Astrocyte (in vitro differentiated cells and primary cell): ENCODE data around the gene PIK3CD. TPM values are rescaled to one million over a fixed set of nuclear protein-coding genes. Genes with fewer than 3 reads are reported as not detected.

Source experiments
- DNase-seq: peaks from one replicate; pipeline ENCODE4 v3.0.0-alpha.2; 2010; ENCODE audit warnings: low read depth
- FAIRE-seq: peaks from 2 replicates; lab custom pipeline; 2011; peaks lifted over from hg19 to GRCh38; lab: Jason Lieb, UNC
- H2AFZ ChIP-seq: 2 replicates; pipeline ENCODE4 v1.6.0; 2012; ENCODE audit warnings: low read depth, low read length, inconsistent platforms
- H3K27ac ChIP-seq: 2 replicates; pipeline ENCODE4 v1.5.1; 2011; ENCODE audit warnings: low read depth, low read length, inconsistent platforms
- H3K27me3 ChIP-seq: 2 replicates; pipeline ENCODE4 v1.6.0; 2011; ENCODE audit warnings: low read length, inconsistent platforms; ENCODE audit not compliant: insufficient read depth
- H3K36me3 ChIP-seq: 2 replicates; pipeline ENCODE4 v1.5.1; 2011; ENCODE audit warnings: low read length, inconsistent platforms; ENCODE audit not compliant: insufficient read depth
- H3K4me1 ChIP-seq: 2 replicates; pipeline ENCODE4 v1.5.1; 2011; ENCODE audit warnings: low read length, inconsistent platforms; ENCODE audit not compliant: insufficient read depth
- H3K4me2 ChIP-seq: 2 replicates; pipeline ENCODE4 v1.6.0; 2012; ENCODE audit warnings: low read length, inconsistent platforms
- H3K4me3 ChIP-seq: 2 replicates; pipeline ENCODE4 v1.5.1; 2011; ENCODE audit warnings: low read depth, mild to moderate bottlenecking, low read length, inconsistent platforms; ENCODE audit not compliant: insufficient read depth
- H3K79me2 ChIP-seq: 2 replicates; pipeline ENCODE4 v1.6.0; 2012; ENCODE audit warnings: mild to moderate bottlenecking, low read length, inconsistent platforms; ENCODE audit not compliant: insufficient read depth
- H3K9ac ChIP-seq: 2 replicates; pipeline ENCODE4 v1.6.0; 2012; ENCODE audit warnings: mild to moderate bottlenecking, low read length, inconsistent platforms
- H3K9me3 ChIP-seq: 2 replicates; pipeline ENCODE4 v1.5.1; 2012; ENCODE audit warnings: low read depth, mild to moderate bottlenecking, low read length, inconsistent platforms; ENCODE audit not compliant: insufficient read depth
- H4K20me1 ChIP-seq: 2 replicates; pipeline ENCODE4 v1.6.0; 2012; ENCODE audit warnings: low read length, inconsistent platforms; ENCODE audit not compliant: insufficient read depth
- H3K27ac Mint-ChIP-seq: one replicate; pipeline ENCODE4 v1.8.0; 2021; ENCODE audit warnings: mild to moderate bottlenecking, mixed read lengths; ENCODE audit not compliant: unreplicated experiment
- H3K27me3 Mint-ChIP-seq: one replicate; pipeline ENCODE4 v1.8.0; 2021; ENCODE audit warnings: low read depth, mixed read lengths; ENCODE audit not compliant: unreplicated experiment
- H3K36me3 Mint-ChIP-seq: one replicate; pipeline ENCODE4 v1.8.0; 2021; ENCODE audit warnings: low read depth, mixed read lengths; ENCODE audit not compliant: unreplicated experiment
- H3K4me1 Mint-ChIP-seq: one replicate; pipeline ENCODE4 v1.8.0; 2021; ENCODE audit warnings: low read depth, mixed read lengths; ENCODE audit not compliant: unreplicated experiment
- H3K4me3 Mint-ChIP-seq: one replicate; pipeline ENCODE4 v1.8.0; 2021; ENCODE audit warnings: mild to moderate bottlenecking, moderate library complexity, mixed read lengths; ENCODE audit not compliant: unreplicated experiment
- H3K9me3 Mint-ChIP-seq: one replicate; pipeline ENCODE4 v1.8.0; 2021; ENCODE audit warnings: mild to moderate bottlenecking, mixed read lengths; ENCODE audit not compliant: unreplicated experiment
- EZH2 ChIP-seq: IDR thresholded peaks from 2 replicates; pipeline ENCODE4 v1.6.1; 2012; ENCODE audit warnings: mild to moderate bottlenecking, low read length, inconsistent platforms; ENCODE audit not compliant: insufficient read depth
- total RNA-seq: library from RNA; stranded (reverse); gene quantifications from 2 replicates; pipeline ENCODE4 v1.2.1, GENCODE V29; 2021
- TF ChIP-seq, protein P1 (sequence below): IDR thresholded peaks from 2 replicates; pipeline ENCODE4 v1.5.1; 2011; ENCODE audit warnings: low read depth, mild to moderate bottlenecking, inconsistent platforms, low read length, moderate library complexity; ENCODE audit not compliant: insufficient read depth

PIK3CD gene
- total RNA-seq, 1 donor from 2014 or later = 29.5 TPM

DNA sequence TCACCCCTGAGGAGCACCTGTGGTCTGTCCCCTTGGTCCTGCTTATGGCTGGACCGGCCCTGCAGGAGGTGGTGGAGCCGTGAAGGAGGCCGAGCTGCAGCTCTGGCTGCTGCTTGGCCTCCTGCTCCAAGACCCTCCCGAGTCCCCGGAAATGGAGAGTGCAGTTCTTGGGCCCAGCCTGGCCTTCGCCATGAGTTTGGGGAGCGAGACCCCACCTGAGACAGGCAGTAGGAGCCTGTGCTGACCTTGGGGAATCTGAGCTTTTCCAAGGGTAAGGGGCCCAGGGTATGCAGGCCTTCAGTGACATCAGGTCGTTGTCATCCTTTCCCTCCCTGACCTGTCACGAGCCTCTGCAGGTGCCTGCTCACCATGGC is 48.8 kb upstream of the PIK3CD start:
- Mint-ChIP-seq H3K27me3 (peaks cover 4% of the 10 kb centered on the region), H3K9me3 (peaks cover 1% of the 10 kb centered on the region), H3K36me3 (peaks cover 4% of the 10 kb centered on the region), H3K27ac (no peak overlapping the region), H3K4me3 (no peak overlapping the region), H3K4me1 (no peaks in the 10 kb centered on the region)
- Histone ChIP-seq H3K4me1 (no peaks in the 10 kb centered on the region), H3K27ac (no peak overlapping the region), H3K4me2 (no peak overlapping the region), H3K36me3 (peaks cover 3% of the 10 kb centered on the region), H3K79me2 (no peaks in the 10 kb centered on the region), H3K9ac (no peak overlapping the region), H3K4me3 (no peak overlapping the region), H2AFZ (no peak overlapping the region), H3K9me3 (no peaks in the 10 kb centered on the region), H4K20me1 (peaks cover 6% of the 10 kb centered on the region), H3K27me3 (no peaks in the 10 kb centered on the region)
- DNase-seq (no peak), FAIRE-seq (no peak)
- TF ChIP-seq, protein P1, sequence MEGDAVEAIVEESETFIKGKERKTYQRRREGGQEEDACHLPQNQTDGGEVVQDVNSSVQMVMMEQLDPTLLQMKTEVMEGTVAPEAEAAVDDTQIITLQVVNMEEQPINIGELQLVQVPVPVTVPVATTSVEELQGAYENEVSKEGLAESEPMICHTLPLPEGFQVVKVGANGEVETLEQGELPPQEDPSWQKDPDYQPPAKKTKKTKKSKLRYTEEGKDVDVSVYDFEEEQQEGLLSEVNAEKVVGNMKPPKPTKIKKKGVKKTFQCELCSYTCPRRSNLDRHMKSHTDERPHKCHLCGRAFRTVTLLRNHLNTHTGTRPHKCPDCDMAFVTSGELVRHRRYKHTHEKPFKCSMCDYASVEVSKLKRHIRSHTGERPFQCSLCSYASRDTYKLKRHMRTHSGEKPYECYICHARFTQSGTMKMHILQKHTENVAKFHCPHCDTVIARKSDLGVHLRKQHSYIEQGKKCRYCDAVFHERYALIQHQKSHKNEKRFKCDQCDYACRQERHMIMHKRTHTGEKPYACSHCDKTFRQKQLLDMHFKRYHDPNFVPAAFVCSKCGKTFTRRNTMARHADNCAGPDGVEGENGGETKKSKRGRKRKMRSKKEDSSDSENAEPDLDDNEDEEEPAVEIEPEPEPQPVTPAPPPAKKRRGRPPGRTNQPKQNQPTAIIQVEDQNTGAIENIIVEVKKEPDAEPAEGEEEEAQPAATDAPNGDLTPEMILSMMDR = no peak
- no peak for TF ChIP-seq EZH2

DNA sequence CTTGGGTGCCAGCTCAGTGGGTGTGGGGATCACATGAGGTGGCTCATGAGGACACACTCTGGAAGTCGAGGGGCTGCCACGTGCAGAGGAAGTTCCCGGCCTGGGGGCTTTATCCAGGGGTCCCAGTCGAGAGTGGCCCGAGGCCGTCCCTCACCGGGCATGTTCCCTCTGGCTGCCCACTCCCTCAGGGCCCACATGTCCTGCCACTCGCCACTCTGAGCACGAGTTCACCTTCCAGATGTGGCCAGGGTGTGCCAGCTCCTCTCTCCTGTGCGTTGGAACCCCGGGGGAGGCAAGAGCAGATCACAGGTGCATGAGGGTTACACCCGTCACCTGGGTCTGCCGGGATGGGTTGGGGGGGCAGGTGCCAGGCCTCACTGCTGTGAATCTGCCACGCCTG is 48.2 kb upstream of the PIK3CD start:
- no peak overlapping the region for H3K27ac Mint-ChIP-seq
- no peak overlapping the region for H3K27ac ChIP-seq
- no peak overlapping the region for H3K4me2 ChIP-seq
- no peaks in the 10 kb centered on the region for H3K9me3 ChIP-seq
- H3K79me2 ChIP-seq = no peaks in the 10 kb centered on the region
- TF ChIP-seq, protein P1 = no peak
- no peak for TF ChIP-seq EZH2
- no peak overlapping the region for H3K9ac ChIP-seq
- H3K4me1 ChIP-seq = no peaks in the 10 kb centered on the region
- peaks cover 4% of the 10 kb centered on the region for H3K27me3 Mint-ChIP-seq
- H2AFZ ChIP-seq = no peak overlapping the region
- H3K36me3 ChIP-seq = peaks cover 3% of the 10 kb centered on the region
- H3K4me3 Mint-ChIP-seq = no peak overlapping the region
- peaks cover 1% of the 10 kb centered on the region for H3K9me3 Mint-ChIP-seq
- peaks cover 5% of the 10 kb centered on the region for H4K20me1 ChIP-seq
- no peak for DNase-seq
- no peak for FAIRE-seq
- peaks cover 4% of the 10 kb centered on the region for H3K36me3 Mint-ChIP-seq
- no peaks in the 10 kb centered on the region for H3K27me3 ChIP-seq
- H3K4me3 ChIP-seq = no peak overlapping the region
- no peaks in the 10 kb centered on the region for H3K4me1 Mint-ChIP-seq

DNA sequence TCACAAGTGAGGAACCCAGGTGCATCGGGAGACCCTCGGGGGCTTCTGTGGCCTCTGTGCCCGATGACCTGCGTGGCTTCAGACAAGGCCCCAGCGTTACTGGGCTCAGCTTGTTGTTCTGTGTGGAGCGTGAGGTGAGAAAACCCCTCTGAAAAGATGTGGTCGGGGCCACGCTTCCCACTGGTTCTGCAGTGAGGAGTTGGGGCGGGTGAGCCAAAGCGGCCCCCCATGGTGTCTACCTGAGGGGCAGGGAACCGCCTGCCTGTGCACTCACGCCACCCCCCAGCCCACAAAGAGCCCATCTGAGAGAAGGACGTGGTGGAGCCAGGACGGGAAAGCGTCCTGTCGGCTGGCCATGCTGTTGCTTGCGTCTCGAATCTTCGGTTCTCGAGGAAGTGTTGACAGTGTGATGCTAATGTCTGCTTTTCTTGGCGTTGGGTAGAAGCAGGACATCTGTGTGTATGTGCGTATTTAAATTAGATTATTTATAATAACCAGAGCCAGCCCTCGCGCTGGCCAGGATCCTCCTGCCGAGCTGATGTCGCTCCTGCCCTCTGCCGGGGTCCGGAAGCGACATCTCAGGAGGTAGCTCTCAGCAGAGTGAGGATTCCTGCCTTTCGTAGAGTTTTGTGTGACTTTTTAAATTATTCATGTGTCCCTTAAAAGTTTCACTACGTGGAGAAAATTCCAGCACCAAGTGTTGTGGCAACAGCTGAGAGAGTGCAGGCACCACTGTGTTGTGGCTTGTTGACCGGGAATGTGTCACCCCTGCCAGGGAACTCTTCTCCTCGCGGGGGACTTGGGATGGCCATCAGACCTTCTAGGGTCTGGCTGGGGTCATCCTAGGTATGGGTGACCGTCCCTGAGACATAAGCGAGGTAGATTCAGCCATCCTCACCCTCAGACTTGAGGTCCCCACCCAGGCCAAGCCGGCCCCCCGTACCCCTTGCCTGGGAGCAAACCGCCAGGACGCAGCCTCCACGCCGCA is 47.5 kb upstream of the PIK3CD start:
- no peaks in the 10 kb centered on the region for H3K4me1 ChIP-seq
- Mint-ChIP-seq H3K4me1 (no peaks in the 10 kb centered on the region), H3K4me3 (no peak overlapping the region), H3K9me3 (peaks cover 1% of the 10 kb centered on the region), H3K36me3 (peaks cover 4% of the 10 kb centered on the region), H3K27me3 (peaks cover 4% of the 10 kb centered on the region), H3K27ac (no peak overlapping the region)
- H3K27ac ChIP-seq = no peak overlapping the region
- no peak for TF ChIP-seq EZH2
- TF ChIP-seq, protein P1 = no peak
- FAIRE-seq = no peak
- DNase-seq = no peak
- no peaks in the 10 kb centered on the region for H3K79me2 ChIP-seq
- H3K4me3 ChIP-seq = no peak overlapping the region
- H2AFZ ChIP-seq = no peak overlapping the region
- H4K20me1 ChIP-seq = peaks cover 5% of the 10 kb centered on the region
- peaks cover 3% of the 10 kb centered on the region for H3K36me3 ChIP-seq
- no peak overlapping the region for H3K4me2 ChIP-seq
- H3K27me3 ChIP-seq = no peaks in the 10 kb centered on the region
- no peaks in the 10 kb centered on the region for H3K9me3 ChIP-seq
- no peak overlapping the region for H3K9ac ChIP-seq
